Stomach (tissue), 4 donors: ENCODE data around the gene C10orf71.

Source experiments
- EP300 ChIP-seq: sonication (generic); formaldehyde crosslinking; IDR thresholded peaks from one replicate; pipeline ENCODE4 v1.6.1; 2017; ENCODE audit warnings: antibody characterized with exemption
- POLR2A ChIP-seq, 4 donors: fragments of 450-650 bp; IDR thresholded peaks; one replicate each; pipeline ENCODE4 v1.6.1; 2016; ENCODE audit warnings: antibody characterized with exemption in 4 of 4, control low read depth in 2 of 4, mild to moderate bottlenecking in 1 of 4, moderate library complexity in 1 of 4
- POLR2AphosphoS5 ChIP-seq, 3 donors: sonication (generic); formaldehyde crosslinking; IDR thresholded peaks; one replicate each; pipeline ENCODE4 v1.6.1; 2016; ENCODE audit warnings: antibody characterized with exemption in 3 of 3
- TF ChIP-seq, protein P1 (sequence below), 7 experiments: fragments of 450-650 bp in 4 of 7; fragments of 200-600 bp in 3 of 7; sonication (generic) in 3 of 7; IDR thresholded peaks; one replicate each; pipeline ENCODE4 v1.5.1; 2016 to 2019; ENCODE audit warnings: antibody characterized with exemption in 7 of 7, control low read depth in 2 of 7, mild to moderate bottlenecking in 1 of 7

DNA sequence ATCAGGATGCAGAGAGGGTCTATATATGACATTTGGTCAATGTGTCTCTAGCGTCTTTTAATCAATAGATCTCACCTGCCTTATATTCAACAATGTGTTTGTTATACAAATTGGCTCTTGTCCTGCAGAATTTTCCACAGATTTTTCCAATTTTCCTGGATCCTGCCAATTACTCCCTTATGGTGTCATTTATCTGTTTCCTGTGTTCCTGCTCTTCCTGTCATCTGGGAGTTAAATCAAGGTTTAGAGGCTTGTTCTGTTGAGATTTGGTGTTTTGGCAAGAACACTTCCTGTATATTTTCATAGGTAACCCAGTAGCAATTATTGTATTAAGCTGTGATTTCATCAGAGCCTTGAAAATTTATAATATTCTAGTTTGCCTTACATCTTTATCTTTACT, 8.8 kb upstream of the C10orf71 start:
- TF ChIP-seq, protein P1, sequence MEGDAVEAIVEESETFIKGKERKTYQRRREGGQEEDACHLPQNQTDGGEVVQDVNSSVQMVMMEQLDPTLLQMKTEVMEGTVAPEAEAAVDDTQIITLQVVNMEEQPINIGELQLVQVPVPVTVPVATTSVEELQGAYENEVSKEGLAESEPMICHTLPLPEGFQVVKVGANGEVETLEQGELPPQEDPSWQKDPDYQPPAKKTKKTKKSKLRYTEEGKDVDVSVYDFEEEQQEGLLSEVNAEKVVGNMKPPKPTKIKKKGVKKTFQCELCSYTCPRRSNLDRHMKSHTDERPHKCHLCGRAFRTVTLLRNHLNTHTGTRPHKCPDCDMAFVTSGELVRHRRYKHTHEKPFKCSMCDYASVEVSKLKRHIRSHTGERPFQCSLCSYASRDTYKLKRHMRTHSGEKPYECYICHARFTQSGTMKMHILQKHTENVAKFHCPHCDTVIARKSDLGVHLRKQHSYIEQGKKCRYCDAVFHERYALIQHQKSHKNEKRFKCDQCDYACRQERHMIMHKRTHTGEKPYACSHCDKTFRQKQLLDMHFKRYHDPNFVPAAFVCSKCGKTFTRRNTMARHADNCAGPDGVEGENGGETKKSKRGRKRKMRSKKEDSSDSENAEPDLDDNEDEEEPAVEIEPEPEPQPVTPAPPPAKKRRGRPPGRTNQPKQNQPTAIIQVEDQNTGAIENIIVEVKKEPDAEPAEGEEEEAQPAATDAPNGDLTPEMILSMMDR (IDR thresholded peaks at IDR 0.05), result no peak
- TF ChIP-seq POLR2A (IDR thresholded peaks at IDR 0.05) (no peak), POLR2AphosphoS5 (IDR thresholded peaks at IDR 0.05) (no peak), EP300 (no peak)
